NCI-H226 (cell line): ENCODE measurements around the gene APOL3.
"Not testable (repeated sequence)": the region's sequence is repeated elsewhere in the genome, so short reads cannot be mapped to it uniquely, and the experiment has no call there.

Experiments used
- DNase-seq: peaks from one replicate; pipeline ENCODE4 v3.0.0-alpha.2; 2015

Gene APOL3

GRCh38 chr22:36131907-36132306, 28.6 kb downstream of the APOL3 start:
- DNase-seq, result no peak

- no peak for DNase-seq
These were observed 30.8 kb downstream of the APOL3 start for GRCh38 chr22:36129486-36130388.

GRCh38 chr22:36129071-36129470, 31.5 kb downstream of the APOL3 start:
- no peak for DNase-seq

- no peak for DNase-seq
These were observed 34.5 kb downstream of the APOL3 start for GRCh38 chr22:36125994-36126531.

GRCh38 chr22:36125434-36125833, 35.1 kb downstream of the APOL3 start:
- no peak for DNase-seq

GRCh38 chr22:36124666-36125065, 35.9 kb downstream of the APOL3 start:
- no peak for DNase-seq

- peak; percentile 73 for DNase-seq
These were observed 36.6 kb downstream of the APOL3 start for GRCh38 chr22:36123673-36124630.

GRCh38 chr22:36120621-36121351, 39.8 kb downstream of the APOL3 start:
- DNase-seq, result peak; percentile 48

- no peak for DNase-seq
These were observed 43.5 kb downstream of the APOL3 start for GRCh38 chr22:36117053-36117554.

GRCh38 chr22:36116127-36116526, 44.4 kb downstream of the APOL3 start:
- DNase-seq, result no peak

GRCh38 chr22:36113121-36113520, 47.4 kb downstream of the APOL3 start:
- DNase-seq, result no peak

GRCh38 chr22:36111316-36111715, 49.2 kb downstream of the APOL3 start:
- DNase-seq, result no peak

GRCh38 chr22:36110306-36110881, 50.2 kb downstream of the APOL3 start:
- DNase-seq, result peak; percentile 58

- no peak for DNase-seq
These were observed 53.1 kb downstream of the APOL3 start for GRCh38 chr22:36107436-36107835.

- no peak for DNase-seq
These were observed 53.6 kb downstream of the APOL3 start for GRCh38 chr22:36106910-36107309.

GRCh38 chr22:36104988-36105387, 55.6 kb downstream of the APOL3 start:
- no peak for DNase-seq

- no peak for DNase-seq
These were observed 56.1 kb downstream of the APOL3 start for GRCh38 chr22:36104435-36104834.

- no peak for DNase-seq
These were observed 56.7 kb downstream of the APOL3 start for GRCh38 chr22:36103891-36104290.

- no peak for DNase-seq
These were observed 57.6 kb downstream of the APOL3 start for GRCh38 chr22:36102995-36103394.

- no peak for DNase-seq
These were observed 58.8 kb downstream of the APOL3 start for GRCh38 chr22:36101756-36102155.

GRCh38 chr22:36100908-36101307, 59.6 kb downstream of the APOL3 start:
- not testable (repeated sequence) for DNase-seq
